ENCODE results near the gene FAM222A.

DNA sequence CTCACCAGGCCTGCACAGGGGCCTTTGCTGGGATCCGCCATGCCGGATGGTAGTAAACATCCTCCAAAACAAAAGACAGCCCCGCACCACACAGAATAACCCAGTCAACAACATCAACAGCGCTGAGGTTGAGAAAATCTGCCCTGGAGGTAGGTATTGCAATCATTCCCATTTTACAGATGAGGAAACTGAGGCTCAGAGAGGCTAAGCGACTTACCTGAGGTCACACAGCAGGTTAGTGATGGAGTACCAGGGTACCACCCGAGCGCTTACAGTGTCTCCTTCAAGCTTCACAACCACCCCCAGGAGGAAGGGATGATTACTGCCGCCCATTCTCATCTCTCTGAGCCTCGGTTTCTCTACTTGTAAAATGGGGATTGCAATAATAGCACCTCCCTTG lies 104.6 kb downstream of the FAM222A start:
- TF ChIP-seq, protein P1, sequence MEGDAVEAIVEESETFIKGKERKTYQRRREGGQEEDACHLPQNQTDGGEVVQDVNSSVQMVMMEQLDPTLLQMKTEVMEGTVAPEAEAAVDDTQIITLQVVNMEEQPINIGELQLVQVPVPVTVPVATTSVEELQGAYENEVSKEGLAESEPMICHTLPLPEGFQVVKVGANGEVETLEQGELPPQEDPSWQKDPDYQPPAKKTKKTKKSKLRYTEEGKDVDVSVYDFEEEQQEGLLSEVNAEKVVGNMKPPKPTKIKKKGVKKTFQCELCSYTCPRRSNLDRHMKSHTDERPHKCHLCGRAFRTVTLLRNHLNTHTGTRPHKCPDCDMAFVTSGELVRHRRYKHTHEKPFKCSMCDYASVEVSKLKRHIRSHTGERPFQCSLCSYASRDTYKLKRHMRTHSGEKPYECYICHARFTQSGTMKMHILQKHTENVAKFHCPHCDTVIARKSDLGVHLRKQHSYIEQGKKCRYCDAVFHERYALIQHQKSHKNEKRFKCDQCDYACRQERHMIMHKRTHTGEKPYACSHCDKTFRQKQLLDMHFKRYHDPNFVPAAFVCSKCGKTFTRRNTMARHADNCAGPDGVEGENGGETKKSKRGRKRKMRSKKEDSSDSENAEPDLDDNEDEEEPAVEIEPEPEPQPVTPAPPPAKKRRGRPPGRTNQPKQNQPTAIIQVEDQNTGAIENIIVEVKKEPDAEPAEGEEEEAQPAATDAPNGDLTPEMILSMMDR (IDR thresholded peaks at IDR 0.05; ENCODE audit: low read length) = no peak
- no peak for TF ChIP-seq EZH2 (optimal IDR thresholded peaks at IDR 0.05; ENCODE audit: low read depth, low read length)

All from MM.1S (cell line).